HepG2 (cell line): ENCODE data around the gene NUP155. TPM values are rescaled to one million over a fixed set of nuclear protein-coding genes. Genes with fewer than 3 reads are reported as not detected.
"Not testable (repeated sequence)": the region's sequence is repeated elsewhere in the genome, so short reads cannot be mapped to it uniquely, and the experiment has no call there.

Experiments used
- ATAC-seq: fragments of 200-7000 bp; cut with Tn5 transposase; 3 replicates; pipeline ENCODE4 v1.9.1; 2020; ENCODE audit warnings: mild to moderate bottlenecking, moderate library complexity
- BruUV-seq: library from RNA; stranded (reverse); fragments of 400-500 nt; replicated peaks from 2 replicates; lab custom pipeline; 2021; lab: Mats Ljungman, UMichigan
- CTCF ChIA-PET: fragments of 300-600 bp; formaldehyde crosslinking; extraction: SDS; loops from one replicate; lab custom pipeline; 2021; ENCODE audit warnings: low total read pairs, inconsistent platforms, low intra/inter-chr PET ratio; lab: Yijun Ruan, JAX
- POLR2A ChIA-PET: fragments of 350-600 bp; sonication (Branson Sonifier 250); formaldehyde crosslinking; loops from one replicate; lab custom pipeline; 2020; ENCODE audit warnings: antibody characterized with exemption, inconsistent platforms; lab: Yijun Ruan, JAX
- DNase-seq: peaks from one replicate; pipeline ENCODE4 v3.0.0-alpha.2; 2015; ENCODE audit warnings: low spot score
- FAIRE-seq: peaks from 3 replicates; lab custom pipeline; 2011; peaks lifted over from hg19 to GRCh38; lab: Jason Lieb, UNC
- H2AFZ ChIP-seq: one replicate; pipeline ENCODE4 v1.6.1; 2011; ENCODE audit warnings: low read length, inconsistent platforms
- H3K27ac ChIP-seq: fragments of 300-600 bp; 3 replicates; pipeline ENCODE4 v1.8.0; 2011; ENCODE audit warnings: mixed run types, mild to moderate bottlenecking, mixed read lengths, low read length, inconsistent platforms; ENCODE audit not compliant: insufficient read depth; ENCODE audit errors: extremely low read length
- H3K27me3 ChIP-seq, 2 experiments: fragments of 200-600 bp in 1 of 2; 2 replicates in 1 of 2; 3 replicates in 1 of 2; pipeline versions ENCODE4 v1.6.0 to v1.8.0; 2011; ENCODE audit warnings: low read length in 2 of 2, mild to moderate bottlenecking in 2 of 2, moderate library complexity in 2 of 2, inconsistent platforms in 1 of 2; ENCODE audit not compliant: insufficient read depth in 2 of 2, control insufficient read depth in 1 of 2
- H3K36me3 ChIP-seq, 2 experiments: fragments of 200-600 bp in 1 of 2; replicated peaks in 1 of 2; 2 replicates in 1 of 2; 3 replicates in 1 of 2; pipeline versions ENCODE4 v1.5.1 to v1.8.0; 2011; ENCODE audit warnings: low read length in 2 of 2, inconsistent platforms in 1 of 2; ENCODE audit not compliant: insufficient read depth in 2 of 2, control insufficient read depth in 1 of 2
- H3K4me1 ChIP-seq: 2 replicates; pipeline ENCODE4 v1.5.1; 2012; ENCODE audit warnings: low read length, inconsistent platforms; ENCODE audit not compliant: insufficient read depth
- H3K4me2 ChIP-seq: 2 replicates; pipeline ENCODE4 v1.6.0; 2011; ENCODE audit warnings: low read depth, low read length, inconsistent platforms
- H3K4me3 ChIP-seq, 3 experiments: fragments of 200-600 bp in 1 of 3; sonication (generic), shearing (Covaris generic) in 1 of 3; replicated peaks in 1 of 3; 2 replicates each; pipeline ENCODE4 v1.5.1; 2011 to 2016; ENCODE audit warnings: low read length in 3 of 3, inconsistent platforms in 2 of 3, low read depth in 2 of 3, mild to moderate bottlenecking in 2 of 3, control low read depth in 1 of 3, mixed read lengths in 1 of 3; ENCODE audit not compliant: insufficient read depth in 1 of 3
- H3K79me2 ChIP-seq: one replicate; pipeline ENCODE4 v1.6.1; 2011; ENCODE audit warnings: low read length, inconsistent platforms; ENCODE audit not compliant: insufficient read depth
- H3K9ac ChIP-seq: 2 replicates; pipeline ENCODE4 v1.6.0; 2011; ENCODE audit warnings: mild to moderate bottlenecking, low read depth, low read length, inconsistent platforms; ENCODE audit not compliant: insufficient read depth
- H3K9me3 ChIP-seq: 2 replicates; pipeline ENCODE4 v1.5.1; 2012; ENCODE audit warnings: mild to moderate bottlenecking, low read length
- H4K20me1 ChIP-seq: 2 replicates; pipeline ENCODE4 v1.6.0; 2011; ENCODE audit warnings: inconsistent platforms, mild to moderate bottlenecking, low read length, moderate library complexity; ENCODE audit not compliant: insufficient read depth
- JARID2 ChIP-seq: sonication (generic); formaldehyde crosslinking; IDR thresholded peaks from 2 replicates; pipeline ENCODE4 v1.8.1; 2023; ENCODE audit warnings: missing genetic modification reagents, inconsistent platforms; ENCODE audit not compliant: insufficient replicate concordance
- MAFF ChIP-seq: IDR thresholded peaks from 2 replicates; pipeline ENCODE4 v1.6.1; 2011; ENCODE audit warnings: low read depth, low read length, improper control_type of control experiment
- MAFK ChIP-seq, 2 experiments: IDR thresholded peaks in 1 of 2; conservative IDR thresholded peaks in 1 of 2; 2 replicates each; pipeline ENCODE4 v1.6.1; 2011; ENCODE audit warnings: improper control_type of control experiment in 2 of 2, low read length in 2 of 2
- ZNF124 ChIP-seq: sonication (generic); formaldehyde crosslinking; IDR thresholded peaks from 2 replicates; pipeline ENCODE4 v1.4.0; 2020; ENCODE audit warnings: missing genetic modification reagents
- ZNF496 ChIP-seq: sonication (generic); formaldehyde crosslinking; IDR thresholded peaks from 2 replicates; pipeline ENCODE4 v1.8.1; 2023; ENCODE audit warnings: mild to moderate bottlenecking, moderate library complexity, missing genetic modification reagents; ENCODE audit not compliant: insufficient replicate concordance
- WGBS: methylation state at CpG from one replicate; pipeline ENCODE4 v1.1.6; 2017; ENCODE audit warnings: low lambda C conversion rate; 5-methylcytosine and 5-hydroxymethylcytosine counted together
- in situ Hi-C: cut with HindIII; loops from 2 replicates; pipeline ENCODE4 v1.10.0; 2017; ENCODE audit warnings: low pct_unique_long_range_greater_than_20kb; ENCODE audit not compliant: extremely low pct_ligation_motif_present
- intact Hi-C: fragments of 100-400 bp; cut with micrococcal nuclease; formaldehyde crosslinking; loops from one replicate; pipeline ENCODE4 v1.10.0; 2022; ENCODE audit not compliant: unreplicated experiment
- polyA plus RNA-seq, 8 experiments: library from polyadenylated mRNA; depleted of rRNA in 3 of 8; stranded (reverse) in 7 of 8; unstranded in 1 of 8; fragments of >200 nt; fragmentation: Illumina TruSeq in 4 of 8; extraction: Trizol in 4 of 8; gene quantifications; 2 replicates each; pipeline versions ENCODE4 v1.2.1 to v1.2.3, GENCODE V29; 2011 to 2016; ENCODE audit warnings: low read depth in 4 of 8, missing spikeins in 1 of 8, mixed read lengths in 1 of 8; ENCODE audit not compliant: insufficient read depth in 1 of 8
- total RNA-seq, 5 experiments: library from RNA; depleted of rRNA; stranded (reverse); fragments of >200 nt; fragmentation: Illumina TruSeq; extraction: Trizol; gene quantifications; 2 replicates each; pipeline ENCODE4 v1.2.3, GENCODE V29; 2016; ENCODE audit warnings: low read depth in 1 of 5
- TF ChIP-seq, protein P1 (sequence below): sonication (generic); formaldehyde crosslinking; IDR thresholded peaks from 2 replicates; pipeline ENCODE4 v1.9.0; 2021; ENCODE audit warnings: missing genetic modification reagents, mild to moderate bottlenecking, borderline replicate concordance
- TF ChIP-seq, protein P2 (sequence below): sonication (generic); formaldehyde crosslinking; IDR thresholded peaks from 2 replicates; pipeline ENCODE4 v1.4.0; 2020; ENCODE audit warnings: missing genetic modification reagents, borderline replicate concordance

Gene NUP155
- total and polyA plus RNA-seq, 2 of the 13 experiments (the other 11 are each of a cell fraction or from before 2014, with no cell fraction given) = 13.0 to 57.4 TPM

DNA sequence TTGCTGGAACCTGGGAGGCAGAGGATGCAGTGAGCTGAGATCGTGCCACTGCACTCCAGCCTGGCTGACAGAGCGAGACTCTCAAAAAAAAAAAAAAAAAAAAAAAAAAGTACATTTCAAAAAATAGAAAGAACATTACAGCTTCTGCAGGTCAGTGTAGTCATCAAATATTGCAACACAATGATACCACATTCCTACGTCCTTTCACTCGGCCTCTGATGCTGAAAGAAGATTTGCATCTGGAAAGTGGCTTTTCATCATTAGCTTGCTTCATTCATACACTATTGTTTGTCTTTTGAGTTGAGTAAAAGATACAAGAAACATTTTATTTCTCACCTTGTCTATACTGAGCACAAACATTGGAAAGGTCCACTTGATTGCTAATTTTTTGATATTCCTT lies 62.1 kb downstream of the NUP155 start (continued):
- TF ChIP-seq ZNF496 (no peak), ZNF124 (CRISPR knock-in tag) (no peak)
- TF ChIP-seq, protein P1, sequence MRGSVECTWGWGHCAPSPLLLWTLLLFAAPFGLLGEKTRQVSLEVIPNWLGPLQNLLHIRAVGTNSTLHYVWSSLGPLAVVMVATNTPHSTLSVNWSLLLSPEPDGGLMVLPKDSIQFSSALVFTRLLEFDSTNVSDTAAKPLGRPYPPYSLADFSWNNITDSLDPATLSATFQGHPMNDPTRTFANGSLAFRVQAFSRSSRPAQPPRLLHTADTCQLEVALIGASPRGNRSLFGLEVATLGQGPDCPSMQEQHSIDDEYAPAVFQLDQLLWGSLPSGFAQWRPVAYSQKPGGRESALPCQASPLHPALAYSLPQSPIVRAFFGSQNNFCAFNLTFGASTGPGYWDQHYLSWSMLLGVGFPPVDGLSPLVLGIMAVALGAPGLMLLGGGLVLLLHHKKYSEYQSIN (CRISPR knock-in tag) = no peak
- TF ChIP-seq, protein P2, sequence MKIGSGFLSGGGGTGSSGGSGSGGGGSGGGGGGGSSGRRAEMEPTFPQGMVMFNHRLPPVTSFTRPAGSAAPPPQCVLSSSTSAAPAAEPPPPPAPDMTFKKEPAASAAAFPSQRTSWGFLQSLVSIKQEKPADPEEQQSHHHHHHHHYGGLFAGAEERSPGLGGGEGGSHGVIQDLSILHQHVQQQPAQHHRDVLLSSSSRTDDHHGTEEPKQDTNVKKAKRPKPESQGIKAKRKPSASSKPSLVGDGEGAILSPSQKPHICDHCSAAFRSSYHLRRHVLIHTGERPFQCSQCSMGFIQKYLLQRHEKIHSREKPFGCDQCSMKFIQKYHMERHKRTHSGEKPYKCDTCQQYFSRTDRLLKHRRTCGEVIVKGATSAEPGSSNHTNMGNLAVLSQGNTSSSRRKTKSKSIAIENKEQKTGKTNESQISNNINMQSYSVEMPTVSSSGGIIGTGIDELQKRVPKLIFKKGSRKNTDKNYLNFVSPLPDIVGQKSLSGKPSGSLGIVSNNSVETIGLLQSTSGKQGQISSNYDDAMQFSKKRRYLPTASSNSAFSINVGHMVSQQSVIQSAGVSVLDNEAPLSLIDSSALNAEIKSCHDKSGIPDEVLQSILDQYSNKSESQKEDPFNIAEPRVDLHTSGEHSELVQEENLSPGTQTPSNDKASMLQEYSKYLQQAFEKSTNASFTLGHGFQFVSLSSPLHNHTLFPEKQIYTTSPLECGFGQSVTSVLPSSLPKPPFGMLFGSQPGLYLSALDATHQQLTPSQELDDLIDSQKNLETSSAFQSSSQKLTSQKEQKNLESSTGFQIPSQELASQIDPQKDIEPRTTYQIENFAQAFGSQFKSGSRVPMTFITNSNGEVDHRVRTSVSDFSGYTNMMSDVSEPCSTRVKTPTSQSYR (CRISPR knock-in tag) = no peak

DNA sequence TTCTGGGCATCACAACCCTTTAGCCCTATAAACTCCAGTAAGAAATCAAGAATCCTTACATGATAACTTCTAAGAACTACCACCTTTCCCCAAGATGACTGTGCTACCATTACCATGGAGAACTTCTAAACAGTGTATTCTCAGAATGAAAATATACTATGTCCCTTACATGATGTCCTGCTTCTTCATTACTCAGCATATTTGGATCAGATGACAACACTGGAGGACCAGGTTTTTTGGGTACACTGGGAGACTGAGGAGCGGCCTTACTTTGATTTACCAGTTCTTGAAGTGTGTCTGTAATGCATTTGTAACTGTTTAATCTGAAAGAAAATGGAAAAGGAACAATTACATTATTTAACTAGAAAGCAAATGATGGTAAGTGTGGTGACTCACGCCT lies 66.0 kb downstream of the NUP155 start:
- Histone ChIP-seq H3K79me2 (no peaks in the 10 kb centered on the region), H3K36me3 (peaks cover 18 to 72% of the 10 kb centered on the region in 2 experiments), H3K4me3 (no peak overlapping the region), H3K27me3 (no peaks in the 10 kb centered on the region; a peak in 1 of 5 replicates), H3K9me3 (no peaks in the 10 kb centered on the region), H3K4me1 (no peaks in the 10 kb centered on the region), H3K9ac (no peak overlapping the region), H2AFZ (no peak overlapping the region), H3K27ac (no peak overlapping the region), H3K4me2 (no peak overlapping the region), H4K20me1 (no peaks in the 10 kb centered on the region)
- ChIA-PET CTCF (no interaction called here), POLR2A (no interaction called here)
- ATAC-seq (no peak), DNase-seq (no peak), FAIRE-seq (no peak)
- peak; percentile 73 to 88 for TF ChIP-seq MAFK (conservative IDR thresholded peaks at IDR 0.05 in 1 of 2, IDR thresholded peaks at IDR 0.05 in 1 of 2; ENCODE audit: low read length in 2 of 2)
- peak; percentile 80 for TF ChIP-seq MAFF
- TF ChIP-seq JARID2 (CRISPR knock-in tag) = no peak
- in situ Hi-C loops (no loop called here), intact Hi-C loops (no loop called here)
- no TSS peak for BruUV-seq
- WGBS = 98% methylated on average over 2 of the region's 2 CpGs

DNA sequence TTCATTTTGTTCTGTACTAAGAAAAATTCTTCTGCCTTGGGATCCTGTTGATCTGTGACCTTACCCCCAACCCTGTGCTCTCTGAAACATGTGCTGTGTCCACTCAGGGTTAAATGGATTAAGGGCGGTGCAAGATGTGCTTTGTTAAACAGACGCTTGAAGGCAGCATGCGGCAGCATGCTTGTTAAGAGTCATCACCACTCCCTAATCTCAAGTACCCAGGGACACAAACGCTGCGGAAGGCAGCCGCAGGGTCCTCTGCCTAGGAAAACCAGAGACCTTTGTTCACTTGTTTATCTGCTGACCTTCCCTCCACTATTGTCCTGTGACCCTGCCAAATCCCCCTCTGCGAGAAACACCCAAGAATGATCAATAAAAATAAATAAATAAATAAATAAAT lies 74.6 kb downstream of the NUP155 start:
- H3K79me2 ChIP-seq, H4K20me1 ChIP-seq, FAIRE-seq, H3K27me3 ChIP-seq, H3K9me3 ChIP-seq, H3K9ac ChIP-seq, CTCF ChIA-PET, DNase-seq, H2AFZ ChIP-seq, intact Hi-C loops, BruUV-seq, H3K4me1 ChIP-seq, H3K4me2 ChIP-seq, H3K4me3 ChIP-seq, H3K27ac ChIP-seq, POLR2A ChIA-PET, in situ Hi-C loops, ATAC-seq: not testable (repeated sequence)
- 98% methylated on average over 7 of the region's 7 CpGs for WGBS
- H3K36me3 ChIP-seq = peaks cover 7 to 60% of the 10 kb centered on the region in 2 experiments
